Measurements from ENCODE around the gene AATK.

DNA sequence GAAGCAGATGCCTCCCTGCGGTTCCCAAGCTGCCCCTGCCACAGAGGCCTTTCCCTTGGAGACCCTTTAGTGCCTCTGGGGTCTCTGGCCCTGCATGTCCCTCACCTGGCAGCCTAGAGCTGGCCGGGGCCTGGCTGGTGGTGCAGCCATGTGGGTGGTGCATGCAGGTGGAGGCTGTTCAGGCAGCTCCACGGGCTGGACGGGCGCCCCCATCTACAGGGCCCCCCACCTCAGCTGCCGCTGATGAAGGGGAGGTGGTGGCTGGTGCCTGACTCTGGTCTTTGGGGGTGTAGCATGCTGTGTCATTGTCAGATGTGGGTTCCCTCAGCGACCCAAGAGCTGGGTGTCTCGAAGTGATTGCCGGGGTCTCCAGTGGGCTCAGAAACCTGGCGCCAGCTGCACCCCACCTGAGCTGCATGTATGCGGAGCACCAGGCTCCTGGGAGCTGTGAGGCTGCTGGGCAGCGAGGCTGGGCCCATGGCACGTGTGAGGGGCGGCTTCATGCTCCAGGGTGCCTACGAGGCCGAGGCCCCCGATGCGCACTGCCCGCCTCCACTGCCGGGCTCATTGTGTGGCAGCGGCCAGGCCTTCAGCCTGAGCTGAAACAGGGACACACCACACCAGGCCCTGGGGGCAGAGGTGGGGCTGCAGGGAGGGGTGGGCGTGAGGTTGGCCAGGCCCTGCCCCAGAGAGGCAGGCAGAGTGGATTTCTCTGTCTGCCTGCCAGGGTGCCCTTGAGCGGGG lies 74.1 kb downstream of the AATK start:
- TF ChIP-seq ZNF331 (CRISPR knock-in tag; IDR thresholded peaks at IDR 0.05): no peak
- no peak for TF ChIP-seq ZNF205 (CRISPR knock-in tag; IDR thresholded peaks at IDR 0.05)
- no peak for TF ChIP-seq NR2F6 (IDR thresholded peaks at IDR 0.05)
- TF ChIP-seq NR2F6 (CRISPR knock-in tag; IDR thresholded peaks at IDR 0.05): no peak
- no peak for TF ChIP-seq ZKSCAN8 (CRISPR knock-in tag; IDR thresholded peaks at IDR 0.05; ENCODE audit: borderline replicate concordance)
- no peak for TF ChIP-seq CEBPB (IDR thresholded peaks at IDR 0.05; ENCODE audit: borderline replicate concordance, low read depth, low read length)
- TF ChIP-seq POLR2A (IDR thresholded peaks at IDR 0.05; ENCODE audit: insufficient read depth in 1 of 2, low read depth in 2 of 2, low read length in 2 of 2): no peak
- TF ChIP-seq CBFB (CRISPR knock-in tag; IDR thresholded peaks at IDR 0.05): no peak
- no peak for TF ChIP-seq FOXJ3 (CRISPR knock-in tag; IDR thresholded peaks at IDR 0.05; ENCODE audit: borderline replicate concordance)
- TF ChIP-seq POLR2AphosphoS5 (IDR thresholded peaks at IDR 0.05; ENCODE audit: low read depth, low read length): no peak
- TF ChIP-seq ZNF839 (CRISPR knock-in tag; IDR thresholded peaks at IDR 0.05; ENCODE audit: borderline replicate concordance): no peak
- TF ChIP-seq, protein P1, sequence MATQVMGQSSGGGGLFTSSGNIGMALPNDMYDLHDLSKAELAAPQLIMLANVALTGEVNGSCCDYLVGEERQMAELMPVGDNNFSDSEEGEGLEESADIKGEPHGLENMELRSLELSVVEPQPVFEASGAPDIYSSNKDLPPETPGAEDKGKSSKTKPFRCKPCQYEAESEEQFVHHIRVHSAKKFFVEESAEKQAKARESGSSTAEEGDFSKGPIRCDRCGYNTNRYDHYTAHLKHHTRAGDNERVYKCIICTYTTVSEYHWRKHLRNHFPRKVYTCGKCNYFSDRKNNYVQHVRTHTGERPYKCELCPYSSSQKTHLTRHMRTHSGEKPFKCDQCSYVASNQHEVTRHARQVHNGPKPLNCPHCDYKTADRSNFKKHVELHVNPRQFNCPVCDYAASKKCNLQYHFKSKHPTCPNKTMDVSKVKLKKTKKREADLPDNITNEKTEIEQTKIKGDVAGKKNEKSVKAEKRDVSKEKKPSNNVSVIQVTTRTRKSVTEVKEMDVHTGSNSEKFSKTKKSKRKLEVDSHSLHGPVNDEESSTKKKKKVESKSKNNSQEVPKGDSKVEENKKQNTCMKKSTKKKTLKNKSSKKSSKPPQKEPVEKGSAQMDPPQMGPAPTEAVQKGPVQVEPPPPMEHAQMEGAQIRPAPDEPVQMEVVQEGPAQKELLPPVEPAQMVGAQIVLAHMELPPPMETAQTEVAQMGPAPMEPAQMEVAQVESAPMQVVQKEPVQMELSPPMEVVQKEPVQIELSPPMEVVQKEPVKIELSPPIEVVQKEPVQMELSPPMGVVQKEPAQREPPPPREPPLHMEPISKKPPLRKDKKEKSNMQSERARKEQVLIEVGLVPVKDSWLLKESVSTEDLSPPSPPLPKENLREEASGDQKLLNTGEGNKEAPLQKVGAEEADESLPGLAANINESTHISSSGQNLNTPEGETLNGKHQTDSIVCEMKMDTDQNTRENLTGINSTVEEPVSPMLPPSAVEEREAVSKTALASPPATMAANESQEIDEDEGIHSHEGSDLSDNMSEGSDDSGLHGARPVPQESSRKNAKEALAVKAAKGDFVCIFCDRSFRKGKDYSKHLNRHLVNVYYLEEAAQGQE (IDR thresholded peaks at IDR 0.05; ENCODE audit: borderline replicate concordance in 1 of 2, low read depth in 1 of 2, low read length in 2 of 2): no peak

Data from HepG2 (cell line).